ENCODE measurements around the gene UTP11. TPM values are rescaled to one million over a fixed set of nuclear protein-coding genes. Genes with fewer than 3 reads are reported as not detected.

The UTP11 gene
- total RNA-seq, 2 experiments from 2014 or later: 83.6 to 84.0 TPM

Other genes starting within 250 kb of the UTP11 start
- gene EPHA10, start 247.6 kb upstream of the UTP11 start, total RNA-seq: under 1 TPM in 1 of 2 experiments, not detected in 1; 0.19 TPM
- 1 to 10 TPM; 5.6 to 6.3 TPM for gene MANEAL, start 218.9 kb upstream of the UTP11 start, total RNA-seq
- 10 to 100 TPM; 33.4 to 33.7 TPM for gene C1orf122, start 204.9 kb upstream of the UTP11 start, total RNA-seq
- 10 to 100 TPM; 70.4 to 75.3 TPM for gene YRDC, start 204.5 kb upstream of the UTP11 start, total RNA-seq
- 10 to 100 TPM; 32.0 to 35.8 TPM for gene MTF1, start 153.1 kb upstream of the UTP11 start, total RNA-seq
- gene INPP5B, start 65.7 kb upstream of the UTP11 start, total RNA-seq: 10 to 100 TPM; 26.0 to 27.6 TPM
- gene SF3A3, start 22.7 kb upstream of the UTP11 start, total RNA-seq: 100 to 1,000 TPM; 118 to 134 TPM
- 10 to 100 TPM; 20.0 to 20.5 TPM for gene FHL3, start 7.2 kb upstream of the UTP11 start, total RNA-seq
- gene POU3F1, start 34.1 kb downstream of the UTP11 start, total RNA-seq: under 1 TPM; 0.08 to 0.15 TPM

Measured in activated CD8-positive, alpha-beta memory T cell treated with anti-CD3 and anti-CD28 coated beads for 36 hours (primary cell).